Measurements from ENCODE around the gene MEIOSIN. TPM values are rescaled to one million over a fixed set of nuclear protein-coding genes. Genes with fewer than 3 reads are reported as not detected.
A peak's percentile ranks its signal among the peaks of the same experiment; 100 is the strongest.

The MEIOSIN gene
- total RNA-seq, 1 experiment from 2014 or later: not detected

- DNase-seq (ENCODE audit: low read depth): no peak
Measured at GRCh38 chr19:45779231-45780145, 46.2 kb downstream of the MEIOSIN start.

GRCh38 chr19:45780146-45780447 lies 46.9 kb downstream of the MEIOSIN start:
- no peak for DNase-seq (ENCODE audit: low read depth)

GRCh38 chr19:45780448-45781213 lies 47.4 kb downstream of the MEIOSIN start:
- DNase-seq (ENCODE audit: low read depth): no peak

GRCh38 chr19:45781214-45782161 lies 48.2 kb downstream of the MEIOSIN start:
- peak; percentile 81 for DNase-seq (ENCODE audit: low read depth)

GRCh38 chr19:45782162-45782691 lies 49.0 kb downstream of the MEIOSIN start, which contains the start of gene DMPK:
Gene DMPK, minus strand, starts transcription at chr19:45782490. Its CDS starts 138 bp downstream, at chr19:45782352.
- DNase-seq (ENCODE audit: low read depth): peak; percentile 41

- DNase-seq (ENCODE audit: low read depth): peak; percentile 90
Measured at GRCh38 chr19:45782820-45783785, 49.9 kb downstream of the MEIOSIN start.

- no peak for DNase-seq (ENCODE audit: low read depth)
Measured at GRCh38 chr19:45784096-45784495, 50.9 kb downstream of the MEIOSIN start.

- DNase-seq (ENCODE audit: low read depth): no peak
Measured at GRCh38 chr19:45785097-45785496, 51.9 kb downstream of the MEIOSIN start.

GRCh38 chr19:45785781-45786532 lies 52.7 kb downstream of the MEIOSIN start:
- no peak for DNase-seq (ENCODE audit: low read depth)

GRCh38 chr19:45786533-45786894 lies 53.3 kb downstream of the MEIOSIN start:
- DNase-seq (ENCODE audit: low read depth): no peak

- no peak for DNase-seq (ENCODE audit: low read depth)
Measured at GRCh38 chr19:45789035-45789786, 56.0 kb downstream of the MEIOSIN start.

- no peak for DNase-seq (ENCODE audit: low read depth)
Measured at GRCh38 chr19:45790942-45791341, 57.7 kb downstream of the MEIOSIN start.

GRCh38 chr19:45791744-45792469 lies 58.7 kb downstream of the MEIOSIN start:
- DNase-seq (ENCODE audit: low read depth): no peak

- peak; percentile 98 for DNase-seq (ENCODE audit: low read depth)
Measured at GRCh38 chr19:45792470-45793177, 59.4 kb downstream of the MEIOSIN start, which contains the start of gene DMWD. Gene DMWD, minus strand, starts transcription at chr19:45792845. Its CDS starts 89 bp downstream, at chr19:45792756.

GRCh38 chr19:45793178-45793564 lies 59.9 kb downstream of the MEIOSIN start:
- no peak for DNase-seq (ENCODE audit: low read depth)

GRCh38 chr19:45793876-45794275 lies 60.6 kb downstream of the MEIOSIN start:
- no peak for DNase-seq (ENCODE audit: low read depth)

GRCh38 chr19:45794627-45795026 lies 61.4 kb downstream of the MEIOSIN start:
- DNase-seq (ENCODE audit: low read depth): no peak
